GM12878 (cell line): ENCODE measurements around the gene CNDP1. TPM values are rescaled to one million over a fixed set of nuclear protein-coding genes. Genes with fewer than 3 reads are reported as not detected.

Source experiments
- ATAC-seq: fragments of 200-7000 bp; cut with Tn5 transposase; 3 replicates; pipeline ENCODE4 v1.9.1; 2020; ENCODE audit warnings: mild to moderate bottlenecking, moderate library complexity
- BruUV-seq: library from RNA; stranded (reverse); fragments of 400-500 nt; replicated peaks from 2 replicates; lab custom pipeline; 2021; lab: Mats Ljungman, UMichigan
- CTCF ChIA-PET: fragments of 300-600 bp; sonication (Branson Sonifier 250); formaldehyde crosslinking; extraction: SDS; loops from one replicate; lab custom pipeline; 2021; ENCODE audit warnings: inconsistent platforms; lab: Yijun Ruan, JAX
- POLR2A ChIA-PET: fragments of 350-600 bp; formaldehyde crosslinking; extraction: SDS; loops from one replicate; lab custom pipeline; 2021; ENCODE audit warnings: inconsistent platforms; lab: Charles Lee
- RAD21 ChIA-PET: fragments of 300-600 bp; sonication (Branson Sonifier 250); formaldehyde crosslinking; loops from one replicate; lab custom pipeline; 2023; ENCODE audit warnings: antibody characterized with exemption; ENCODE audit not compliant: unreplicated experiment; lab: Charles Lee
- SMC1A ChIA-PET: fragments of 300-600 bp; sonication (Branson Sonifier 250); formaldehyde crosslinking; loops from one replicate; lab custom pipeline; 2023; ENCODE audit not compliant: unreplicated experiment, uncharacterized antibody; lab: Charles Lee
- DNase-seq: peaks from one replicate; pipeline ENCODE4 v3.0.0-alpha.2; 2011; ENCODE audit warnings: low read depth, low spot score
- FAIRE-seq: peaks from 3 replicates; lab custom pipeline; 2011; peaks lifted over from hg19 to GRCh38; lab: Jason Lieb, UNC
- H2AFZ ChIP-seq: 2 replicates; pipeline ENCODE4 v1.6.0; 2011; ENCODE audit warnings: low read depth, low read length, control low read depth; ENCODE audit not compliant: control insufficient read depth
- H3K27ac ChIP-seq: 2 replicates; pipeline ENCODE4 v1.5.1; 2011; ENCODE audit warnings: control low read depth; ENCODE audit not compliant: control insufficient read depth, insufficient read depth
- H3K27me3 ChIP-seq, 2 experiments: replicated peaks in 1 of 2; 2 replicates each; pipeline versions ENCODE4 v1.6.0 to v1.6.1; 2011; ENCODE audit warnings: low read length in 1 of 2; ENCODE audit not compliant: control insufficient read depth in 2 of 2, insufficient read depth in 2 of 2
- H3K36me3 ChIP-seq, 2 experiments: 2 replicates each; pipeline ENCODE4 v1.5.1; 2011; ENCODE audit warnings: low read length in 1 of 2; ENCODE audit not compliant: control insufficient read depth in 2 of 2, insufficient read depth in 2 of 2
- H3K4me1 ChIP-seq: 2 replicates; pipeline ENCODE4 v1.6.1; 2011; ENCODE audit warnings: mild to moderate bottlenecking, low read length, moderate library complexity, mixed read lengths; ENCODE audit not compliant: control insufficient read depth, insufficient read depth
- H3K4me2 ChIP-seq: 2 replicates; pipeline ENCODE4 v1.6.0; 2011; ENCODE audit warnings: control low read depth; ENCODE audit not compliant: control insufficient read depth, insufficient read depth
- H3K4me3 ChIP-seq: fragments of 200-600 bp; sonication (generic); 2 replicates; pipeline ENCODE4 v1.5.1; 2016
- H3K79me2 ChIP-seq: 2 replicates; pipeline ENCODE4 v1.6.0; 2011; ENCODE audit warnings: low read length; ENCODE audit not compliant: control insufficient read depth, insufficient read depth
- H3K9ac ChIP-seq: 2 replicates; pipeline ENCODE4 v1.8.0; 2011; ENCODE audit warnings: low read length, control low read depth, mixed read lengths; ENCODE audit not compliant: control insufficient read depth, insufficient read depth
- H3K9me3 ChIP-seq: replicated peaks from 3 replicates; pipeline ENCODE4 v1.5.1; 2011; ENCODE audit warnings: mild to moderate bottlenecking, low read length; ENCODE audit not compliant: control insufficient read depth, insufficient read depth
- H4K20me1 ChIP-seq: 2 replicates; pipeline ENCODE4 v1.6.0; 2011; ENCODE audit not compliant: control insufficient read depth, insufficient read depth
- BRCA1 ChIP-seq: IDR thresholded peaks from 2 replicates; pipeline ENCODE4 v1.6.1; 2011; ENCODE audit warnings: low read depth, low read length, improper control_type of control experiment
- CREB1 ChIP-seq: IDR thresholded peaks from 2 replicates; pipeline ENCODE4 v1.6.1; 2012; ENCODE audit warnings: low read depth, mild to moderate bottlenecking, inconsistent platforms
- HCFC1 ChIP-seq: fragments of 150-350 bp; IDR thresholded peaks from 2 replicates; pipeline ENCODE4 v1.6.1; 2014; ENCODE audit warnings: low read length
- HDAC2 ChIP-seq: fragments of 200-600 bp; sonication (generic); IDR thresholded peaks from 2 replicates; pipeline ENCODE4 v1.6.1; 2017
- MTA2 ChIP-seq: fragments of 450-650 bp; IDR thresholded peaks from 2 replicates; pipeline ENCODE4 v1.6.1; 2016; ENCODE audit warnings: low read depth, mild to moderate bottlenecking, moderate library complexity
- NR2C1 ChIP-seq: fragments of 450-650 bp; IDR thresholded peaks from 2 replicates; pipeline ENCODE4 v1.6.1; 2017; ENCODE audit warnings: antibody characterized with exemption, mild to moderate bottlenecking, moderate library complexity
- PAX8 ChIP-seq: fragments of 450-650 bp; IDR thresholded peaks from 2 replicates; pipeline ENCODE4 v1.6.1; 2017; ENCODE audit warnings: mild to moderate bottlenecking, moderate library complexity
- POU2F2 ChIP-seq: IDR thresholded peaks from 3 replicates; pipeline ENCODE4 v1.6.1; 2011; ENCODE audit warnings: low read depth, mild to moderate bottlenecking, low read length, borderline replicate concordance
- RB1 ChIP-seq: fragments of 450-650 bp; formaldehyde crosslinking; IDR thresholded peaks from 2 replicates; pipeline ENCODE4 v1.6.1; 2017; ENCODE audit warnings: mild to moderate bottlenecking, borderline replicate concordance
- SMAD5 ChIP-seq: IDR thresholded peaks from 2 replicates; pipeline ENCODE4 v1.6.1; 2016; ENCODE audit warnings: antibody characterized with exemption, low read depth
- WGBS: methylation state at CpG from one replicate; pipeline ENCODE4 v1.1.6; 2016; ENCODE audit warnings: low lambda C conversion rate; ENCODE audit not compliant: insufficient replicate concordance, insufficient coverage; ENCODE audit errors: missing lambda C conversion rate; 5-methylcytosine and 5-hydroxymethylcytosine counted together
- in situ Hi-C: fragments of 300-500 bp; cut with MboI; formaldehyde crosslinking; loops from 9 replicates; pipeline ENCODE4 v1.14.3; 2018; ENCODE audit warnings: mixed read lengths
- intact Hi-C: fragments of 100-400 bp; cut with micrococcal nuclease; formaldehyde crosslinking; loops from one replicate; pipeline ENCODE4 v1.14.2; 2022; ENCODE audit not compliant: unreplicated experiment
- polyA plus RNA-seq, 11 experiments: library from polyadenylated mRNA; depleted of rRNA in 4 of 11; unstranded in 6 of 11; stranded (reverse) in 5 of 11; fragments of >200 nt; fragmentation: Nextera tagmentation in 4 of 11; fragmentation: Illumina TruSeq in 1 of 11; extraction: Ambion mirVana in 4 of 11; extraction: Trizol in 1 of 11; gene quantifications; 1 replicate in 1 of 11; 2 replicates in 10 of 11; pipeline versions ENCODE4 v1.2.1 to v1.2.3, GENCODE V29; 2011 to 2016; ENCODE audit warnings: inconsistent platforms in 2 of 11, missing spikeins in 2 of 11, low read depth in 1 of 11
- total RNA-seq, 4 experiments: library from RNA; depleted of rRNA in 3 of 4; stranded (reverse); fragments of >200 nt in 3 of 4; fragmentation: Illumina TruSeq in 1 of 4; extraction: Trizol in 1 of 4; gene quantifications; 2 replicates each; pipeline versions ENCODE4 v1.2.1 to v1.2.3, GENCODE V29; 2013 to 2021
- TF ChIP-seq, protein P1 (sequence below): IDR thresholded peaks from 2 replicates; pipeline ENCODE4 v1.6.1; 2012; ENCODE audit warnings: low read depth, low read length, improper control_type of control experiment

CNDP1 gene
- total and polyA plus RNA-seq, 10 of the 15 experiments (the other 5 are each of a cell fraction or from before 2014, with no cell fraction given): 0.04 to 0.05 TPM; not detected in 8

DNA sequence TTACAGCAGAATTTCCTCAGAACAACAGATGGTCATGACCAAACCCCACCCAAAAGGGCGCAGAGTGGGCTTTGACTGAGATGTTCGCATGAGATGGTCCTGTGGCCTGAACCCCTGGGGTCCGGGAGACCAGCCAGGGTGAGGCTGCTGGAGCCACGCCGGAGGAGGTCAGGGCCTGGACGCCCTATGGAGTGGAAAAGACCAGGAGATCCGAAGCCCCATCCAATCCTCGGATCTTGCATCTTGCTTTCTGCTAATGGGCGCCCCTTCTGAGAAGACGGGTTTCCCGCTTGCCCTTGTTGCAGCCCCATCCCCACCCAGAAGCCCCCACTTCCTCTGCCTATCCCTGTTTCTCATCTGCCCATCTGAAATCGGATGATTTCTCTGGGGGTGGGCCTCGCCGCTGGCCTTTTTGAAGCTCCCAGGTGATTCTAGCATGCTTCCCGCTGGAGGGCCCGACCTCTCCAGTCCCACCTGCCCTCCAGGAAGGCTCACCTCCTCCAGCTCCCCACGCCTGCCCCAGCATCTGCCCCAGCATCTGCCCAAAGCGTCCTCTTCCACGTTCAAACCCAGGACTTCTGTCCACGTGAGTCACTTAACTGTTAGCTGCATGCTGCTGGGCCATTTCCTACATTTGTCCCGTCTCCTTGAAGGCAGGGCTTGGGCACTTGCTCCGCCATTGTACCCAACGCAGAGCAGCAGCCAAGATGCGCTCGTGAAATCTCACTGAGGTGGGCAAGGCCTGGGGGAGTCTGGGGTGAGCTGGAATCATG is 4.3 kb upstream of the CNDP1 start:
- H3K4me3 ChIP-seq: no peak overlapping the region
- no peak overlapping the region for H3K9ac ChIP-seq
- H3K4me2 ChIP-seq: no peak overlapping the region
- ChIA-PET CTCF (interaction anchor here (1.0 to 1.5 kb wide), 2 partner anchors 20 to 333 kb away, joined by 3 to 5 read pairs; no protein-coding TSS in a partner anchor), RAD21 (no interaction called here), POLR2A (no interaction called here), SMC1A (no interaction called here)
- in situ Hi-C loops: no loop called here
- intact Hi-C loops: no loop called here
- TF ChIP-seq PAX8 (no peak), RB1 (no peak), POU2F2 (no peak), CREB1 (no peak)
- BruUV-seq: no TSS peak
- FAIRE-seq (no peak), ATAC-seq (no peak), DNase-seq (no peak)
- no peaks in the 10 kb centered on the region; a peak in 1 of 4 replicates for H3K27me3 ChIP-seq
- H3K9me3 ChIP-seq: no peaks in the 10 kb centered on the region
- peaks cover 5% of the 10 kb centered on the region for H3K4me1 ChIP-seq
- no peak overlapping the region for H3K27ac ChIP-seq
- H3K36me3 ChIP-seq: no peaks in the 10 kb centered on the region
- no peak overlapping the region for H2AFZ ChIP-seq
- no peaks in the 10 kb centered on the region for H4K20me1 ChIP-seq
- no peaks in the 10 kb centered on the region for H3K79me2 ChIP-seq
- WGBS: 52% methylated on average over 25 of the region's 25 CpGs

DNA sequence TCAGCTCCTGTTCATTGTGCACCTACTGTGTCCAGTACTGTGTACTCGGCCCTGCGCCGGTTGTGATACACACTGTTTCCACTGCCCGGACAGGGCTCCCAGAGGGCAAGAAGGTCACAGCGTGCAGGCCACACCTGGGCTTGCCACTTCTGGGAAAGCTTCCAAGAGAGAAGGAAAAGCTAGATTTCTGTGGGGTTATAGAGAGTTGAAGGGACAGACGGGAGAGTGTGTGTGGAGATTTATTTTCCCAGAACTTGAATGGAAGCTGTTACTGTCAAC is 3.8 kb upstream of the CNDP1 start:
- Histone ChIP-seq H2AFZ (no peak overlapping the region), H3K4me1 (peaks cover 9% of the 10 kb centered on the region), H3K4me3 (no peak overlapping the region), H3K9ac (no peak overlapping the region), H3K27ac (no peak overlapping the region), H4K20me1 (no peaks in the 10 kb centered on the region), H3K4me2 (no peak overlapping the region), H3K9me3 (no peaks in the 10 kb centered on the region), H3K36me3 (no peaks in the 10 kb centered on the region), H3K79me2 (no peaks in the 10 kb centered on the region), H3K27me3 (no peaks in the 10 kb centered on the region; a peak in 1 of 4 replicates)
- FAIRE-seq (no peak), ATAC-seq (no peak), DNase-seq (no peak)
- WGBS: 73% methylated on average over 6 of the region's 6 CpGs
- no TSS peak for BruUV-seq
- CTCF ChIA-PET: interaction anchor here (1.0 to 1.5 kb wide), 2 partner anchors 19 to 334 kb away, joined by 3 to 5 read pairs; no protein-coding TSS in a partner anchor
- RAD21 ChIA-PET: no interaction called here
- POLR2A ChIA-PET: no interaction called here
- in situ Hi-C loops (no loop called here), intact Hi-C loops (no loop called here)
- SMC1A ChIA-PET: no interaction called here
- TF ChIP-seq SMAD5 (no peak), BRCA1 (no peak), NR2C1 (no peak), MTA2 (no peak), HDAC2 (no peak), HCFC1 (no peak)
- TF ChIP-seq, protein P1, sequence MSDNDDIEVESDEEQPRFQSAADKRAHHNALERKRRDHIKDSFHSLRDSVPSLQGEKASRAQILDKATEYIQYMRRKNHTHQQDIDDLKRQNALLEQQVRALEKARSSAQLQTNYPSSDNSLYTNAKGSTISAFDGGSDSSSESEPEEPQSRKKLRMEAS: no peak
